Endothelial cell of hepatic sinusoid (primary cell): ENCODE data around the gene CGB8.
"Not testable (repeated sequence)": the region's sequence is repeated elsewhere in the genome, so short reads cannot be mapped to it uniquely, and the experiment has no call there.

Source experiments
- in situ Hi-C: cut with HindIII; loops from 2 replicates; pipeline ENCODE4 v1.10.0; 2017; ENCODE audit warnings: low sequenced_read_pairs

Gene CGB8

DNA sequence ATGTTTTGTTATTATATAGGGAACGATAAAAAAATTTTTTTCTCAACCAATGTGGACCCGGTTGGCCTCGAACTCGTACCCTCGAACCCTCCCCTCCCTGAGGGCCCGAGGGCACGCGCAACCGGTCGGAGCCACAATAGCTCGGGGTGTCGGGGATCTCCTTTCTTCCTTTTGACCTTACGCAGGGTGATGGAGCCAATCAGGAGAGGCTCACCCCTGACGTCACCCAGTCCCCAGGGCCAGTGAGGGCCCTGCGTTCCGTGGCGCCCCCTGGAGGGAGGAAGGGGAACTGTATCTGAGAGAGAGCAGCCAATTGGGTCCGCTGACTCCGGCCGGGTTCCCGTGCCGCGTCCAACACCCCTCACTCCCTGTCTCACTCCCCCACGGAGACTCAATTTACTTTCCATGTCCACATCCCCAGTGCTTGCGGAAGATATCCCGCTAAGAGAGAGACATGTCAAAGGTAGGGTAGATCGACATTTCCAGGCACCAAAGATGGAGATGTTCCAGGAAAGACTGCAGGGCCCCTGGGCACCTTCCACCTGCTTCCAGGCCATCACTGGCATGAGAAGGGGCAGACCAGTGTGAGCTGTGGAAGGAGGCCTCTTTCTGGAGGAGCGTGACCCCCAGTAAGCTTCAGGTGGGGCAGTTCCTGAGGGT lies 17.1 kb downstream of the CGB8 start, which contains the start of gene CGB2:
Gene CGB2 (plus strand): TSS at position 249 of the 660 bp plus-strand sequence. CDS start 206 bp downstream, at position 455.
- in situ Hi-C loops: not testable (repeated sequence)

DNA sequence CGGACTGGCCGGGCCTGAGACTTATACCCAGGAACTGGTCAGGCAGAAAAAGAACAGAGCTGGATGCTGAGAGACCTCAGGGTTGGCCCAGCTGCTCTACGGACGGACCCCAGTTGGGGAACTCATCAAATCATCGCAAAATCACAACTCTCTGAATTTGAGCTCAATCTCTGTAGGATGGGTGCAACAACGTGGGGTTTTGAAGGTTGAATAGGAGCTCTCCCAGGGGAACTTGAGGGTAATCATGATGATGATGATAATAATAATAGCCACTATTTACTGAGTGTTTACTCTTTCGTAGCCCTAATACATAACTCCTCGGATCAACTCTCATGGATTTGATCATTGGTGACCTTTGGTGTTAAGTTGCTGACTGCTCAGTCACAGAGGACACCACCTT lies 18.6 kb downstream of the CGB8 start:
- in situ Hi-C loops: not testable (repeated sequence)

DNA sequence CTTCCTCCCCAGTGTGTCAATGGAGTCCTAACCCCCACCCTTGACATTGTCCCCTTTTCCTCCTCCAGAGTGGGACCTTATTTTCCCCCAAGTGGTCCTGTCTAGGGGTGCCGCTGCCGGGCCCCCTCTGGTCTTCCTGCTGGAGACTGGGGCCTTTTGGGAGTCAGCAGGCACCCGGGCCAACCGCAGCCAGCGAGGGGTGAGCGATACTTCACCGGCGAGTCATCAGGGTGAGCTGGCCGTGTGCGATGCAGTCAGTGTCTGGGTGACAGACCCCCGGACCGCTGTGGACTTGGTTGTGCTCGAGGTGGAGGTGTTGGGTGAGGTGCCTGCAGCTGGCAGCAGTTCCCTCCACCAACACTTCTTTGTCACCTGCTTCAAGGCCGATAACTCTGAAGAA lies 19.2 kb downstream of the CGB8 start:
- in situ Hi-C loops: not testable (repeated sequence)

DNA sequence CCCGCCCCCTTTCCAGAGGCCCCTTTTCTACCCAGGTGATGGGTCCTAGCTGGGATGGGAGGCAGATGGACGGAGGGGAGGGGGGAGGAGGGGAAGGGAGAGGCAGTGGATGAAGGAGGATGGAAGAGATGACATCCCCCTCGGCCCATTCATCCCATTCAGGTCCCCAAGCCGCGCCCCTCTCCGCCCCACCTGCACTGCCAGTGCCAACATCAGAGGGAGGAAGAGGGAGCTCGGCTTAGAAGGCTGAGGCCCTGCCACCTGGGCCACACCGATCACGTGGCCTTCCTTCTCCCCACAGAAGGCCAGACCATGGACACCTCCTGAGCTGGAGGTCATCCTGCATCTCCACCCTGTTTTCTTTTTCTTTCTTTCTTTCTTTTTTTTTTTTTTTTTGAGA lies 20.2 kb downstream of the CGB8 start:
- in situ Hi-C loops: not testable (repeated sequence)

DNA sequence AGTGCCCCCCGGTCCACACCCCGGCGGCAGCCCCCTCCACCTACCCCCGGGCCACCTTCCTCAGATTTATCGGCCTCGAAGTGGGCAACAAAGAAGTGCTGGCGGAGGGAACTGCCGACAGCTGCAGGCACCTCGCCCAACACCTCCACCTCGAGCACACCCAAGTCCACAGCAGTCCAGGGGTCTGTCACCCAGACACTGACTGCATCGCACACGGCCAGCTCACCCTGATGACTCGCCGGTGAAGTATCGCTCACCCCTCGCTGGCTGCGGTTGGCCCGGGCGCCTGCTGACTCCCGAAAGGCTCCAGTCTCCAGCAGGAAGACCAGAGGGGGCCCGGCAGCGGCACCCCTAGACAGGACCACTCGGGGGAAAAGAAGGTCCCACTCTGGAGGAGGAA lies 23.3 kb downstream of the CGB8 start:
- in situ Hi-C loops: not testable (repeated sequence)

DNA sequence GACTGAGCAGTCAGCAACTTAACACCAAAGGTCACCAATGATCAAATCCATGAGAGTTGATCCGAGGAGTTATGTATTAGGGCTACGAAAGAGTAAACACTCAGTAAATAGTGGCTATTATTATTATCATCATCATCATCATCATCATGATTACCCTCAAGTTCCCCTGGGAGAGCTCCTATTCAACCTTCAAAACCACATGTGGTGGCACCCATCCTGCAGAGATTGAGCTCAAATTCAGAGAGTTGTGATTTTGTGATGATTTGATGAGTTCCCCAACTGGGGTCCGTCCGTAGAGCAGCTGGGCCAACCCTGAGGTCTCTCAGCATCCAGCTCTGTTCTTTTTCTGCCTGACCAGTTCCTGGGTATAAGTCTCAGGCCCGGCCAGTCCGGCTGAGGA lies 23.8 kb downstream of the CGB8 start:
- in situ Hi-C loops: not testable (repeated sequence)

DNA sequence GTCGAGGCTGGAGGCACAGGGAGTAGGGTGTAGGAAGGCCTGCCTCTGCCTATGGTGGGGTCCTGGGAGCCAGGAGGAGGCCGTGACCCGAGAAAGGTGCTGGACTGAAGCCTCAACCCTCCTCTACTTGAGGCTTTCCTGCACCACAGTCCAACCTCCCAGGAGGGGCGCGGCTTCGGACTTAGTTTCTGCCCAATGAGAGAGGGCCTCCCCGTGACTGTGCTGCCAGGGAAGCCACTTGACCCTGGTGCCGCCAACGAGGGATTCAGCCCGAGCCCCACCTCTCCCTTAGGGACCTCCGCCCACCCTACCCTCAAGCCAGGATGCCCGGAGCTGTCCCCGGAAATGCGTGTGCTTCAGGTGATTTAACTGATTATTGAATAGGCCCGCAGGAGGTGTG lies 24.7 kb downstream of the CGB8 start, which contains the start of gene CGB3:
Gene CGB3 (minus strand): TSS at position 101 of the 400 bp plus-strand sequence. CDS start 362 bp downstream, outside the sequence.
- in situ Hi-C loops: not testable (repeated sequence)

DNA sequence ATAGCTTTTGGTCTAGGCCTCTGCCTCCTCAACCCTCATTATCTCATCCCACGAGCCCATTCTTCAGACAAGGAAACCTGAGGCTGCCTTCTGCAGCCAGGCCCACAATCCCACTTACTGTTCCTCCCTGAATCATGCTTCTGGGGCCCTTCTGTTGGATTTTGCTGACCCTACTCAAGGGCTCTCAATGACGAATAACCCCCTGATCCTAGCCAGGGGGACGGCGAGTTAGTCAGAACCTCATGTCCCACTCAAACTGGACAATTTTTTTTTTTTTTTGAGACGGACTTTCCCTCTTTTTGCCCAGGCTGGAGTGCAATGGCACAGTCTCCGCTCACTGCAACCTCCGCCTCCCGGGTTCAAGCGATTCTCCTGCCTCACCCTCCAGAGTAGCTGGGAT lies 26.8 kb downstream of the CGB8 start:
- in situ Hi-C loops: no loop called here

DNA sequence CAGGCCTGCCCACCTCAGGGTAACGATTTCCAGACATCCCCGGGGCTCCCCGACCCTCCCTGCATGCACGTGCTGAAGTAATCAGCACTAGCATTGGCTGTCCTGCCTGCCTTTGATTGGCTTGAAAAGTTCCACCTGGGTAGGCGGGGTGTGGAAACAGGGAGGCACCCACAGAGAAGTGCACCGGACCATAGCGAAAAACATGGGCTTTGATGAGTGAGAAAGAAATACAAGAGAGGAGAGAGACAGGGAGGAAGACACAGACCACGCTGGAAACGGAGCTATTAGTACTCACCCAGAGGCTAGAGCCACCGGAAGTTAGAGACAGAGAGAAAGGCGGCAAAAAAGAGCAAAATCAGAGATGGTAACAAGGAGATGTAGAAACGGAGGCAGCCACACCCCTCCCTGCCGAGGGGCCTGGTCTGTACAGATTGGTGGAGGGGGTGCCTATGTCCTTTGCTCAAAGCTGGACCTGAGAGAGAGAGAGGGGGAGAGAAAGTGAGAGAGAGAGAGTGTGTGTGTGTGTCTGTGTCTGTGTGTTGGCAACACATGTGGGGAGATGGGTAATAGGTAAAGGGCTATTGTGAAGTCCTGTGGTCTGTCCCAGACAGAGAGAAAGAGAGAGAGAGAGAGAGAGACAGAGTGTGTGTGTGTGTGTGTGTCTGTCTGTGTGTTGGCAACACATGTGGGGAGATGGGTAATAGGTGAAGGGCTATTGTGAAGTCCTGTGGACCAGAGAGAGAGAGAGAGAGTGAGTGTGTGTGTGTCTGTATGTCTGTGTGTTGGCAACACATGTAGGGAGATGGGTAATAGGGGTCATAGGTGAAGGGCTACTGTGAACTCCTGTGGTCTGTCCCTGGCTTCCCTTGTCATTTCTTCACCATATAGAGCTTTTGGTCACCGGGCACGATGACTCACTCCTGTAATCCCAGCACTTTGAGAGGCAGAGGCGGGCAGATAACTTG lies 27.7 kb downstream of the CGB8 start:
- in situ Hi-C loops: no loop called here

DNA sequence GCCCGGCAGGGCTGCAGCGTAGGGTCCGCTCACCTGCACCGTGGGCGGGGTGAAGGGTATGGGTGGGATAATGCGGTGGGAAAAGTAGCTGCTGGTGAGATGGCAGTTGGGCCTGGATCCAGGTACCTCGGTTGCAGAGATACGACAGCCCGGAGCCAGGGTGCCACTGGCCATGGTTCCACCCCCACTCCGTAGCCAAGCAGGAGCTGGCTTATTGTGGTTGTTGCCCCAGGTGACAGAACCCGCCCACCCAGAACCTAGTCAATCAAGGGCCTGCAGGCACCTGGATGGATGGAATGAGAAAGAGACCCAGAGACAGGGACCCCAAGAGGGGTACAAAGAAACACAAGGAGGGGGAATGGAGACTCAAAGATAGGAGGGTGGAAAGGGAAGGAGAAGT lies 28.6 kb downstream of the CGB8 start:
- in situ Hi-C loops: no loop called here

DNA sequence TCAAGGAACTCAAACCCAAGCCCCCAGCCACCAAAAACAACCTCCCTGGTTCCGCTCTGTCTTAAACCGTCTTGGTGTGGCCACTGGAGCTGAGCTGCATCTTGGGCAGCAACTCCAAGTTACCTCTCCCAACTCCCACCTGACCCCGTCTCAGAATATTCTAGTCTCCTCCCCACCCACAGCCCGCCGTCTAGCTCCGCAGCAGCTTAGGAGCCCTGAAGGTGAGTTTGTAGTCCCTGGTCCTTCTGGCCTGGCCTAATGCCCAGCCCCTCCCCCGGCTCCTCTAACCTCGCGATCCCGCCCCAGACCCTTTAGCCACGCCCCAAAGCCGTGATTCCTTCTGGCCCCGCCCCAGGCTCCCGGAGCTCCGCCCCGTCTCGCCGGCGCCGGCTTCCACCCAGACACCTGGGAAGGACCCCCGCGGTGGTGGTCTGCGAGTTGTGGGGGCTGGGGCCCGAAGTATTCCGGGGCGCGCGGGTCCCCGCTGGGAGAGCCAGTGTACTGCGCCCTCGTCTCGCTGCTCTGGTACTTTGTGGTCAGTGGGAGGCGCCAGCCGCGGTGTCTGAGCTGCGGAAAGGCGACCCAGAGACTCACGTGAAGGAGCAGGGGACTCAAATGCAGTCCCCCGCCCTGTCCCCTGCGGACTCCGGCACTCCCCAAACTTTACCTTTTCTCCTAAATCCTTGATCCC lies 29.5 kb downstream of the CGB8 start:
- in situ Hi-C loops: no loop called here

DNA sequence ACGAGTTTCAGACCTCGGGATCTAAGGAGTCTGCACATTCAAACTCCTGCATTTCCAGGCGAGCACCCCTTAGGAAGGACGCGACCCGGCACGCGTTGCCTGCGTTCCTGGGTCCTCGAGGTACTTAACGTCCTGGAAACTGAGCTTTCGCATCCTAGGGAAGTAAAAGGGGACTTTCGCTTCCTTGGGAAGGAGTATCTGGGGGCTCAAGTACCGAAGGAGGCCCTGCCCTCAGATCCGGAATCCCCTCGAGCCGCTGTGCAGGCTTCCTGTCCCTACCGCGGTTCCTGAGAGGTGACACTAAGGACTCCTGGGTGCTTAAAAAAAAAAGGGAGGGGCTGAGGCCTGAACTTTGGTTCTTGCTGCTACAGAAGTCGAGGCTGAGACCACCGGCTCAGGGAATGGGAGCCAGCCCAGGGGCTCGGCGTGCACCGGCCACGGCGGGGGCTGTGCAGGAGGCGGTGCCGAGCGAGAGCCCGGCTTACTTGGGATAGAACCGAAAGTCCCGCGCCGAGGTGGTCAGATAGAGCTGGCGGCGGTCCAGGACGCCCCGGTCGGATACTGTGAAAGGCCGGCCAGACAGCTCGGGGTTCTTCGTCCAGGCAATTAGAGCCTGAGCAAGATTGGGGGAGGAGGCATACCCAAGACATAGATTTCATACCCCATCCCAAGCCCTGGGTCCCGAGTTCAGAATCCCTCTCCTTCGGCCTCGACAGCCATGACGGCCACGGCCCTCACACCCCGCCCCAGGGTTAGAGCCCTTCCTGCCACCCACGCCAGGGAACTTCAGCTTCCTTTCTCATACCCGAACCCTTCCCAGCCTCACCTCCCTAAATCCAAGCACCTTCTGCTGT lies 30.3 kb downstream of the CGB8 start:
- in situ Hi-C loops: not testable (repeated sequence)

DNA sequence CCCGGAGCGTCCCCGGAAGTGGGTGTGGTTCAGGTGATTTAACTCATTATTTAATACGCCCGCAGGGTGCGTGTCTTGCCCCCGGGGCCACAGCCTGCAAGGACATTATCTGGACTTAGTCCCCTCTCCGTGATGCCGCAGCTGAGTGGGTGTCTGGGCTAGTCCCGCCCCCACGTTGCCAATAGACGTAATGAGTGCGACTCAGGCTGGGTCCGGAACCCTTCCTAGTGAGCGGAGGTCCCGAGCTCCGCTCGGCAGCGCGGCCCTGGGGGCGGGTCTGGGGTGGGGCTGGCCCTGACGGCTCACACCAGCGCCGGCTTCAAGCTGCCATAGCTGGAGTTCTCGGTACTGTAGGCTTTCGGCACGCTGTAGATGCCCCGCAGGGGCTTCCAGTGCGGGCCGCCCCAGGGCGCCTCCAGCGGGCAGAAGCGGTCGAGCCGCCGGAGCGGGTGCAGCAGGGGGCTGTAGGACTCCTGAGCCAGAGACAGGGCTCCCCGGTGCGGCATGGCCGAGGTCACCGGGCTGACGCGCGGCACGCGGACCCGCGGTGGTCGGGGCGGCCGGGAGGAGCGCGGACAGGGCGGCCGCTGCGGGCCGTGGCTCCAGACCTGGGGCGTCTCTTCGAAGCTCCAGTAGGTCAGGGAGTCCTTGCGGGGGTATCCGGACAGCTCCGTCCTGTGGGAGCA lies 31.1 kb downstream of the CGB8 start:
- in situ Hi-C loops: no loop called here

DNA sequence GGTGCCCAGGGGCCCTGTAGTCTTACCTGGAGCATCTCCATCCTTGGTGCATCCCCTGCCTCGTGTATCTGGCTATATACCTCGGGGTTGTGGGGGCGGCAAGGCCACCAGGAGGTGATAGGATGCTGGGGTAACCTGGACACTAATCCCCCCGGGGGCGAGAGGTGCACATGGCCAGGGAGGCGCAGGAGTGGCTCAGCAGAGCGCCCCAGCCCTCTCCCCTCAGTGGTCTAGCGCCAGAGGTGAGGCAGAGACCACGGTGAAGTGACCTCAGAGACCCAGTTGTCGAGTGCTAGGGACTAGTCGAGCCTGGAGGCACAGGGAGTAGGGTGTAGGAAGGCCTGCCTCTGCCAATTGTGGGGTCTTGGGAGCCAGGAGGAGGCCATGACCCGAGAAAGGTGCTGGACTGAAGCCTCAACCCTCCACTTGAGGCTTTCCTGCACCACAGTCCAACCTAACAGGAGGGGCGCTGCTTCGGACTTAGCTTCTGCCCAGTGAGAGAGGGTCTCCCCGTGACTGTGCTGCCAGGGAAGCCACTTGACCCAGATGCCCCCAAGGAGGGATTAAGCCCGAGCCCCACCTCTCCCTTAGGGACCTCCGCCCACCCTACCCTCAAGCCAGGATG lies 31.8 kb downstream of the CGB8 start, which contains the start of gene LHB:
Gene LHB (minus strand): TSS at position 51 of the 625 bp plus-strand sequence. CDS start 10 bp downstream, at position 41.
- in situ Hi-C loops: no loop called here

DNA sequence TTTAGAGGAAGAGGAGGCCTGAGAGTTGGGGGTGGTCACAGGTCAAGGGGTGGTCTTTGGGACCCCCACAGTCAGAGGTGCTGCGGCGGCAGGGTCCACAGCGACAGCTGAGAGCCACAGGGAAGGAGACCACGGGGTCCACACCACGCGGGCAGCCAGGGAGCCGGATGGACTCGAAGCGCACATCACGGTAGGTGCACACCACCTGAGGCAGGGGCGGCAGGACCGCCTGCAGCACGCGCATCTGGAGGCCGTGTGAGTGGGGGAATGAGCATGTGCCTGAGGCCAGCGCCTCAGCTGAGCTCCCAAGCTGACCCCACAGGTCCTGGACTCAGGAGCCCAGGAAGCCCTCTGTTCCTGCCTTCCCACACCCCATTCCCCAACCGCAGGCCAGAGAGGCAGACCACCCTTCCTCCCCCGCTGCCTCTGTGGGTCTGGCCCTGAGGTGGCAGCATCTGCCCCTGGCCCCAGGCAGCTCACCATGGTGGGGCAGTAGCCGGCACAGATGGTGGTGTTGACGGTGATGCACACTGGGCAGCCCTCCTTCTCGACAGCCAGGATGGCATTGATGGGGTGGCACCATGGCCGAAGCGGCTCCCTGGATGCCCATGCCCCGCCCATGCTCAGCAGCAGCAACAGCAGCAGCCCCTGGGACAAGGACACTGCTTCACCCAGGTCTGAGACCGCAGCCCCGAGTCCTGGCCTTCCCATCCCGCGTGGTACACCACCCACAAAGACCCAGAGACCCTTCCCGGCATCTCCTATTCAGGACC lies 32.7 kb downstream of the CGB8 start:
- in situ Hi-C loops: no loop called here

DNA sequence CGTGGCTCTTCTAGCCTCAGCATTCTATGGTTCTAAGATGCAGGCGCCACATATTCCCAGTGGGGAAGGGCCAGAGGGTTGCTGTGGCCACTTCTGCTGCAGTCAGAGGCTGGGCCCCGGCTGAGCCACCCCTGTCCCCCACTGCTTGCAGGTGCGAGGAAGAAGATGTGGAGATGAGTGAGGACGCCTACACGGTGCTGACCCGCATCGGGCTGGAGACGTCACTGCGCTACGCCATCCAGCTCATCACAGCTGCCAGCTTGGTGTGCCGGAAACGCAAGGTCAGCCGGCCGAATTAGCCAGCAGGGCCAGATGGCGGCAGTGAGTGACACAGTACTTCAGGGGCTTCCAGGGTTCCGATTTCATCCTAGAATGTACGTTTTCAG lies 34.0 kb downstream of the CGB8 start:
- in situ Hi-C loops: no loop called here

DNA sequence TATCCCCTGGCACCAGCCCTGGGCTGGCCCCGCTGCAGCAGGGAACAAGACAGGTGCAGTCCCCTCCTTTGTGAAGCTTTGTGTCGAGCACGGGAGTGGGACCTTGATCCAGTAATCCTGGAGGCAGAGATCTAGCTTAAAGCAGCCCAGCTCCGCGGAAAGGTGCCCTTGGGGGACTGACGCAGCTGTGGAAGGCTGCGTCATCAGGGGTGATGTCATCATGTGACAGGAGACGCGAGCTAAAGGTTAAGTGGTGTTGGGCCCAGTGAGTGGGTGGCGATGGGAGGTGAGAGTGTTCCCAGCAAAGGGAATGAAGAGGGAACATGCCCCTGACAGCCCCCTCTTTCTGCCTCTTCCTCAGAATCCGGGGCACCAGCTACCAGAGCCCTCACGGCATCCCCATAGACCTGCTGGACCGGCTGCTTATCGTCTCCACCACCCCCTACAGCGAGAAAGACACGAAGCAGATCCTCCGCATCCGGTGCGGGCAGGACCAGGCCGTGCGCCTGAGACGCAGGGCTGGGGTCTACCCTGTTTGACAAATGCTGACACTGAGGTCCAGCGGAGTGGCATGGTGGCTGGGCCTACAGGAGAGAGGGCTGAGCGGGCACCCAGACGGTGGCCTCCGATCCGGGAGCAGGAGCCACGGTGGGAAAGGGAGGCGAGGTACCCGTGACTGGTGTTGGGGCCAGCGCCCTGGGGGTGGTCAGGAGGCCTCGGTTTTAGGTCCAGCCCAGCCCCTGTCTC lies 34.6 kb downstream of the CGB8 start:
- in situ Hi-C loops: no loop called here

DNA sequence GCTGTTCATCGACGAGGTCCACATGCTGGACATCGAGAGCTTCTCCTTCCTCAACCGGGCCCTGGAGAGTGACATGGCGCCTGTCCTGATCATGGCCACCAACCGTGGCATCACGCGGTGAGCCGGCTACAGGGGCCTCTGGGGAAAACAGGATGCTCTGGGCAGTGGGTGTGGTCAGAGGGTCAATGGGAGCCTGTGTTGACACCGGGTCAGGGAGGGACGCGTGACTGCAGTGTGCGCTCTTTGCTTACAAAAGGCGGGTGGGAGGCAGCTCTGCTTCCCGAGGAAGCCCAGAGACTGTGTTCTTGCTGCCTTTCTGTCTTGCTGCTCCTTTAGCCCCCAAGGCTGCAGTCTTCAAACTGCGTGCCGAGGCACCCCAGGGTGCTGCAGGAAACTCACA lies 37.7 kb downstream of the CGB8 start:
- in situ Hi-C loops: no loop called here
